GM18517 (cell line): ENCODE data around the gene PLBD2.

ENCODE experiments used
- ATAC-seq: cut with Tn5 transposase; IDR thresholded peaks from one replicate; pipeline ENCODE4 v1.9.1; 2021; ENCODE audit warnings: mild to moderate bottlenecking, moderate library complexity; ENCODE audit not compliant: unreplicated experiment

PLBD2 gene

GRCh38 chr12:113392988-113393579 lies 34.7 kb downstream of the PLBD2 start:
- no peak for ATAC-seq

DNA sequence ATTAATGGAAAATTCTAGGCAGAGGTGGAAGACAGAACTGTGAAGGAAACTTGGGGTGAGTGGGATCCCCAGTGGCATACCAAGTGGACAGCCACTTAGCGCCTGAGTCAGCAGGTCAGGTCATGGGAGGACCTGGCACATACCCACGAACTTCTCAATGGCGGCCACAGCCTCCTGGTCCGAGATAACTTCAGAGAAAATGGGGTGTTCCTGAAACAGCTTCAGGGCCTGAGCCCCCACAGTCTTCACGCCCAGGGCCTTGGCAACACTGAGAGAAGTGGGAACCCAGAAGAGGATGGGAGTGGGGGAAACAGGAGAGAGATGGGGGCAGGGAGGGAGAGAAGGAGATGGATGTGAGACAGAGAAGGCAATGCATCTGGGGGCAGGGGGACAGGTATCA lies 35.4 kb downstream of the PLBD2 start:
- no peak for ATAC-seq

DNA sequence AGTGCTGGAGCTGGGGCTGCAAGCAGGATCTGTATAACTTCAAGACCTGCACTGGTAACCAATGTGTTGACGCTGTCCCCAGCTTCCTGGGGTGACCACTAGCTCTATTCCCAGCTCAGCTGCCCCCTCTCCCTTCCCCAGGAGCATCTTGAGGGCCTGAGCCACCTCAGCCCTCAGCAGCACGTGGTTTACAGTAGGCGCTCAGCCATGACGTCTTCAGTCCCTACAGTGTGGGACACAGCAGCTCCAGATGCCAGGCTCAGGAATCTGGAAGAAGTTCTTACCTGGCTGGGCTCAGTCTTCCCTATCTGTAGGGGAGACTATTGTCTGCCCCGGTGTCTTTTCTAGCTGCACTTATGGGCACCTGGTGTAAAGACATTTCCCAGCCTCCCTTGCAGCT lies 36.7 kb downstream of the PLBD2 start:
- ATAC-seq: no peak

- no peak for ATAC-seq
Measured at GRCh38 chr12:113396200-113396599, 37.8 kb downstream of the PLBD2 start.

- no peak for ATAC-seq
Measured at GRCh38 chr12:113396828-113397496, 38.6 kb downstream of the PLBD2 start.

DNA sequence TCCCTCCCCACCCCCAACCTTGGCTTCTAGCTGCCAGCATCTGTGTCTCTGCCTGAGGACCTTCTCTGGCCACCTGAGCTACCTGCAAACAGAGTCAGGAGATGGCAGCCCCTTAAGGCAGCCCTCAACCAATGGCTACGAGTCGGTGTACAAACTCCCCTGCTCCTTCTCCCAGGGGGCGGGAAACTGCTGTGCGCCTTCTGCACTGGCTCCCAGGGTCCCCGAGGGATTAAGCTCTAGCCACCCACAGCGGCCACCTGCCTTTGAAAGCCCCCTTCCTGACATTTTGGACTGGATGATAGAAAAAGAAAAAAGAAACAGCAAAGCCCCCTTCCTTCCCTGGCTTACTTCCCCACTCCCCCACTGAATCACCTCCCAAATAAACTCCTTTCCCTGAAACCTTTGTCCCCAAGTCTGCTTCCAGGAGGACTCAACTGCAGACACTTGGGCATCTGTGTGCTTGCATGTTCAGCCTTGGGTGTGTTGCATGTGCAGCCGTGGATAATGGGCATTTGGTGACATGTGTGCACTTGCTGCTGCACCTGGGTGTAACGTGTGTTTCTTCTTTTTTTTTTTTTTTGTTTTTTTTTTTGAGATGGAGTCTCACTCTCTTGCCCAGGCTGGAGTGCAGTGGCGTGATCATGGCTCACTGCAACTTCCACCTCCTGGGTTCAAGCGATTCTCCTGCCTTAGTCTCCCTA lies 39.3 kb downstream of the PLBD2 start:
- ATAC-seq: no peak

GRCh38 chr12:113398346-113399290 lies 40.2 kb downstream of the PLBD2 start:
- no peak for ATAC-seq

GRCh38 chr12:113399490-113399889 lies 41.1 kb downstream of the PLBD2 start:
- no peak for ATAC-seq

- ATAC-seq: no peak
Measured at GRCh38 chr12:113400362-113400761, 42.0 kb downstream of the PLBD2 start.

GRCh38 chr12:113401066-113402000 lies 42.9 kb downstream of the PLBD2 start:
- ATAC-seq: no peak

GRCh38 chr12:113402586-113403260 lies 44.3 kb downstream of the PLBD2 start:
- no peak for ATAC-seq

- no peak for ATAC-seq
Measured at GRCh38 chr12:113403435-113404415, 45.3 kb downstream of the PLBD2 start, which contains the start of gene SDS. Gene SDS (minus strand): TSS chr12:113403887. CDS start chr12:113399708, 4,179 bp downstream.

- no peak for ATAC-seq
Measured at GRCh38 chr12:113405694-113406093, 47.3 kb downstream of the PLBD2 start.

DNA sequence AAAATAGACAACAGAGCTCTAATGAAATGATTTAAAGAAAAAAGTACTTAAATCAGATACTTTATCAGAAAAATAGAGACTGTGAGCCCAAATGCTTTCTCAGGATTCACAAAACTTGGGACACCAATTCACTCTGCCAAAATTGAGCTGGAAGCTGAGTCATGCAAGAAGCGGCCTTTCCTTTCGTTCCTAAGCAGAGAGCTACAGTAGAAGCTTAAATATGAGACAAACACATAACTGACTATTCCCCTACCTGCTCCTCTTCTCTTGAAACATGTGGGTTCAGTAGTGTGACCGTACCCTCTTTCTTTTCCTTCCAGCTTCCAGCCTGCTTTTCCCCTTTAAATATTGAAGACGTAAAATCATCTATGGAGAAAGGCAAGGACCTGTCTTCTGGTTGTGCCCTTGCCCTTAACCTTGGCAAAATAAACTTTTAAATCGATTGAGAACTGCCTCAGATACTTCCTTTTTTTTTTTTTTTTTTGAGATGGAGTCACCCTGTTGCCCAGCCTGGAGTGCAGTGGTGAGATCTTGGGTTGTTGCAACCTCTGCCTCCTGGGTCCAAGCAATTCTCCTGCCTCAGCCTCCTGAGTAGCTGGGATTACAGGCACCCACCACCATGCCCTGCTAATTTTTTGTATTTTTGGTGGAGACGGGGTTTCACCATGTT lies 49.7 kb downstream of the PLBD2 start:
- no peak for ATAC-seq

DNA sequence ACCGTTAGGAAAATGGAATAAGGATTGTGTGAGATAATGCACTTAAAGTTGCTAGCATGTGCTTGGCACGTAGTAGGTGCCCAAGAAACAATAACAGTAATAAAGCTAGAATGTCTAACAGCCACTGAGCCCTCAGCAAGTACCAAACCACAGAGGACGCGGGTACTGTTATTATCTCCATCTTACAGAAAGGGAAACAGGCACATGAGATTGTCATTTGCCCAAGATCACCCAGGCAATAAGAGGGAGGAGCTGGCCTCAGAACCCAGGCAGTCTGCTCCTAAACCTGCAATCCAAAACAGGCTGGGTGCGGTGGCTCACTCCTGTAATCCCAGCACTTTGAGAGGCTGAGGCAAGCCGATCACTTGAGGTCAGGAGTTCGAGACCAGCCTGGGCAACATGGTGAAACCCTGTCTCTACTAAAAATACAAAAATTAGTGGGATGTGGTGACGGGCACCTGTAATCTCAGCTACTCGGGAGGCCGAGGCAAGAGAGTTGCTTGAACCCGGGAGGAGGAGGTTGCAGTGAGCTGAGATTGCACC lies 50.4 kb downstream of the PLBD2 start:
- no peak for ATAC-seq

DNA sequence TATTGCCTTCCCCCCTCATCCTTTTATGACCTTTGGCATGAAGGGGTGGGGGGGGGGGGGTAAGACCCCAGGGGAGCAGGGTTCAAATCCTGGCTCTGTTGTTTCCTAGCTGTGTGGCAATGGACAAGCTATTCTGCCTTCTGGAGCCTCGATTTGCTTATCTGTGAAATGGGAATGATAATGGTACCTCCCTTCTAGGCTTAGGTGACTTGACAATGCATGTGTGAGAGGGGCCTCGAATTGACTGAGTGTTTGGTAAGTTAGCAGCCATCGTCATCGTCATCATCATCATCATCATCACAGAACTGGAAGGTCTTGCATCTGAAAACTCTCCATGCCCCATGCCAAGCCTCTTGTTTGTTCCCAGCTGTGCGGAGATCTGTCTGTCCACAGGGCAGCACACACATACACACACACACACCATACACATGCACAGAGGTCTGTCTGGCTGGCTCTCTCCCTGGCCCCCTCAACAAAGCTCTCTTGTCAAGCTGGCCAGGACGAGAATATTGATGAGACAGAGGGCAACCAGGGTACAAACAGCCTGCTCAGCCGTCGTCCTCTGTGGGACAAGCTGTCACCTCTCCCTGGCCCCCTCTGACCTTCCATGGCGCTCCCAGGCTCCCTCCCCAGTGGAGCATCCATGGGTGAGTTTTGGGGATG lies 51.2 kb downstream of the PLBD2 start:
- ATAC-seq: no peak

DNA sequence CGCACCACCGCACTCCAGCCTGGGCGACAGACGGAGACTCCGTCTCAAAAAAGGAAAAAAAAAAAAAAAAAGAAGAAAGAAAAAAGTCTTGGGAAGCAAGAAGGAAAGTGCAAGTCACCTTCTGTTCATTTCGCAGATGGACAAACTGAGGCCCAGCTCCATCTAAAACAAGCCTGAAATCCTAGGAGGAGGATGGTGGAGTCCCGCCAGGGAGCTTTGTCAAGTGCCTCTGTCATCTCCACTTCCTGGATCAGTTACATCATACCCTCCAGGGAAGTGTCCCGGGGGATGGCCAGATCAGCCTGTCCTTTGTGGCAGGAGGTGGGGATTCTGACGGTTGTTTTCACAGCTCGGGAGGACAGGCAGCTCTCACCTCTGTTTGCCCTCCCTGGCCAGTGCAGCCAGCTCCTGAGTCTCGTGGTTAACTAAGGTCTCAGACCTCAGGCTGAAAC lies 55.1 kb downstream of the PLBD2 start:
- no peak for ATAC-seq
